GM21529 (cell line): ENCODE measurements around the gene EVC.
"Not testable (repeated sequence)": the region's sequence is repeated elsewhere in the genome, so short reads cannot be mapped to it uniquely, and the experiment has no call there.

Experiments used
- ATAC-seq: cut with Tn5 transposase; IDR thresholded peaks from one replicate; pipeline ENCODE4 v1.9.1; 2021; ENCODE audit not compliant: unreplicated experiment

EVC gene

DNA sequence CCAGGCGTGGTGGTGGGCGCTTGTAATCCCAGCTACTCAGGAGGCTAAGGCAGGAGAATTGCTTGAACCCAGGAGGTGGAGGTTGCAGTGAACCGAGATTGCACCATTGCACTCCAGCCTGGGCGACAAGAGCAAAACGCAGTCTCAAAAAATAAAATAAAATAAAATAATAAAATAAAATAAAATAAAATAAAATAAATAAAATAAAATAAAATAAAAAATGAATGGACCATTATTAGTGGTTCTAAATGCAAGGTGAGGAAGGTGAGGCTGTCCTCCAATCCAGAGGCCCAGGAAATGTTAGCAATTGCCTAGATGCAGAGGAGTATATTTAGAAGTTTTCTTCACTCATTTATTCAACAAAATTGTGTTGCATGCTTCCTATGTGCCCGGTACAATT is 126.5 kb downstream of the EVC start:
- not testable (repeated sequence) for ATAC-seq

DNA sequence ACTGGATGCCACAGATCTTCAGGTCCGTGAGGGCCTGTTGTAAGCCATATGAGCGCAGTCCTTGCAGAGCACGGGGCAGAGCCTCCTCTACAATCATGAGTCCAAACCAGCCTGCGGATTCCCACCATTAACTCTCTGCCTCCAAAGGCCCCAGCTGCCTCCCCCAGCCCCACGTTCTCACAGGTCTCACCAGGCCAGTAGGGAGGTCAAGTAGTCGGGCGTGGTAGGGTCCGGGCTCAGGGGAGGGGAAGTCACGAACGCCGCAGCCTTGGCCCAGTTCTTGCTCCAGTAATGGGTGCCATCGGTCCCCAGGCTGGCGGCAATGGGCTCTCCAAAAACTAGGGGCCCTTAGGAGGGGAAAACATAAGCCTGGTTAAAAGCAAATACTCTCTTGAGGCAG is 128.3 kb downstream of the EVC start:
- ATAC-seq: no peak

DNA sequence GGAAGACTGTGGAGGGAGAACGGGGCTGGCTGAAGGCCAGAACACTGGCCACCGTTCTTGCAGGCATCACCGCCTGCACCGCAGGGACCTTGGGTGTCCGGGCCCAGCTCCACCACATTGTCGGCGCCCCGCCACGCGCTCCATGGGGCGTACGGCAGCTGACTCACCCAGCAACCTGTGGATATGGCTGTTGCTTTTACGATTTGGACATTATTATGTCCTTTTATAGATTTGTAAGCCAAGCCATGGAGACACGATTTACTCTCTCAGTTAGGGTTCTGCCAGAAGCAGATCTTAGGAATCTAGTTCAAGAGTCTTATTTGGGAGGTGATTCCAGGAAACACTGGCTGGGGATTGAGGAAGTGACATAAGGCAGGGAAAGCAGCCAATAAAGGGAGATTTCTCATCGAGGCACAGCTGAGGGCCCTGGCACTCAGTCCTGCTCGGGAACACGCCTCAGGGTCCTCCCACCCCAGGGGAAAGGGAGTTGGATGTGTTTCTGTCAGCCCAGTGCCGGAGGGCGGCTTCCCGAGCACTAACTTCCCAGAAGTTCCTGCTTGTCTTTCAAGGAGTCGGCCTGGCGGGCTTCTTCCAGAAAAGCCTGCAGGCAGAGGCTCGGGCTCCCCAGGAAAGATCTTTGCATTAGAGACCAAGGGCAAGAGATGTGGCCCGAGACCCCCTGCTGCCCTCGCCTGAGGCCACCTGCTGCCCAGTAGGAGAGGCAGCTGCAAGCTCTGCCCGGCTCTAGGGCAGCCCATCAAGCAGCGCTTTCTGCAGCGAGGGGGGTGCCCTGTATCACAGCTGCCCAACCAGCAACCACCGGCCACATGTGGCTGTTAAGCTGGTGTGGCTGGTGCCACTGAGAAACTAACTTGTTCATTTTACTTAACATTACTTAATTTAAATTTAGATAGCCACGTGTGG is 129.0 kb downstream of the EVC start:
- ATAC-seq: no peak

DNA sequence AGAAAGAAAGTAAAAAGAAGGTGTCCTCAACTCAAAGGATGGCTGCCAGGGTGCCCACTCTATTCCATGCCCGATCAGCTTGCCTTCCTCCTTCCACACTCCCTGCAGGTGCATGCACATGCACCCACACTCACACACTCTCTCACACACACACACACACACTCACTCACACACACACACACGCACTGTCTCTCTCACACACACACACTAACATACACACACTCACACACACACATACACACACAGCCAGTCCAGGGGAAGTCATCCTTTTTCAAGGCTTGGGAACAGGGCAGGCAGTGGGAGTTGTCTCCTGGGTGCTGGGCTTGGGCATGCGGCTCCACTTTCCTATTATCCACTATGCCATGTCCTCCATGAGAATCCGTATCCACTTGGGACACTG is 131.5 kb downstream of the EVC start:
- ATAC-seq: no peak

DNA sequence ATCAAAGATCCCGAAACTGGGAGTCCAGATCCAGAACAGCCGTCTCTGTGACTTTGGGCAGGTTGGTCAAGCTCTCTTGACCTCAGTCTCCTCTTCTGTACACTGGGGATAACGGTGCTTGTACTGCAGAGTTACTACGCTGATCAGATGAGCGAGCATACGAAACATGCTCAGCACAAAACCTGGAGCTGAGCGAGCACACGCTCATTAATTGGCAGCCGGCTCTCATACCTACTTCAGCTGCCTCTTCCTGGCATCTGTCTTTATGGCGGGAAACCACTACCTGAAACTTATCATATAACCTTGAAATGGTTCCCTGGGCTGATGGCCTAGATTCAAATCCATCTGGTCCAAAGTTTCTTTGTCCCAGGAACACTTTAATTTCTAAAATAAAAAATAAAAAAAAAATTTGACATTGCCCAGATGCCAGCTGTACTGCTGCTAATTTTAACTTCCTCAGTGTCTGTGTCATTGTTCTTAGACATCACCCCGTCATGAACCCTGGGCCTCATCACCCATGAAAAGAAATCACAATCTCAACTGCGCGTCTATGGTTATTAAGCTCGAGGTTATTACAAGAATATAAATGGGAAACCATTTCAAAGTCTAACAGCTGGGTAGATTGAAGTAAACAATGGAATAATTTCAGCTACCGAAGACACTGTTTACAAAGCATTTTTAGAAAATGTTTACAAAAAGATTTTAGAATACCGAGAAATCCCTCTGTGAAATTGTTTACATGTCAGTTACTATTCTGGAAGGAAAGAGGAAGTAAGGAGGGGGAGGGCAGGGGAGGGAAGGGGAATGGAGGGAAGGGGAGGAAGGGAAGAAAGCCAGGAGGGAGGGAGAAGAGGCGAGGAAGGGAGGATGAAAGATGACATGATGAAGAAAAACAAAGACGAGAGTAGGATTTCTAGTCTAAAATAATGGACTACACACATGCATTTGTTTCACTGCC is 132.9 kb downstream of the EVC start:
- ATAC-seq: no peak

DNA sequence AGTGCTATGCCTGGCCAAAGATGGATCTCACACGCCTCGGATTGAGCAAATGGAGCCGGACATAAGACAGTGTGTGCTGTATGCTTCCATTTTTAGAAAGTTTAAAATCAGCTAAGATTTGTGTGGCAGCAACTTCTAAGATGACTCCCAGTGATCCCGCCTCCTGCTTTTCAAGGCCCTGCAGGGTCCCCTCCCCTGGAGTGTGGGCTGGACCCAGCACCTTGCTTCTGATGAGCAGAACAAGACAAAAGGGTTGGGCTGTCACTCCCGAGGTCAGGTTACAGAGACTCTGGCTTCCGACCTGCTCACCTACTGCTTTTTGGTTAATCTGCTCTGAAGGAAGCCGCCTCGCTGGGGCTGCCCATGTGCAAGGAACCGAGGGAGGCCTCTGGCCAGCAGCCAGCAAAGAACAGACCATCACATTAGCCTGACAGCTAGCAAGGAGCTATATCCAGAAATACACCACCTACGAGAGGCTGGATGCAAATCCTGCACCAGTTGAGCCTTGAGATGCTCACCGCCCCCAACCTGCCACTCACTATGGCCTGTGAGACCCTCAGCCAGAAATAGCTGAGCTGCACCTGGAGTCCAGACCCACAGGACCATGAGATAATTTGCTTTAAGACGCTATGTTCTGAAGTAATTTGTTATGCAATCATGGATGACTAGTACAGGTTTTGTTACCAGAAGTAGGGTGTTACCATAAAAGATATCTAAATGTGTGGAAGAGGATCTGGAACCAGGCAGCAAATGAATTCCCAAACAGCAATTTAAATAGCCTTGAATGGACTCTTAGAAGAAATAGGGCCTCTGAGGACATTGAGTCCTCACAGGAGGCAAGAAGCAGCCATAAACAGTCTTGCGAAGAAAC is 134.3 kb downstream of the EVC start:
- no peak for ATAC-seq

DNA sequence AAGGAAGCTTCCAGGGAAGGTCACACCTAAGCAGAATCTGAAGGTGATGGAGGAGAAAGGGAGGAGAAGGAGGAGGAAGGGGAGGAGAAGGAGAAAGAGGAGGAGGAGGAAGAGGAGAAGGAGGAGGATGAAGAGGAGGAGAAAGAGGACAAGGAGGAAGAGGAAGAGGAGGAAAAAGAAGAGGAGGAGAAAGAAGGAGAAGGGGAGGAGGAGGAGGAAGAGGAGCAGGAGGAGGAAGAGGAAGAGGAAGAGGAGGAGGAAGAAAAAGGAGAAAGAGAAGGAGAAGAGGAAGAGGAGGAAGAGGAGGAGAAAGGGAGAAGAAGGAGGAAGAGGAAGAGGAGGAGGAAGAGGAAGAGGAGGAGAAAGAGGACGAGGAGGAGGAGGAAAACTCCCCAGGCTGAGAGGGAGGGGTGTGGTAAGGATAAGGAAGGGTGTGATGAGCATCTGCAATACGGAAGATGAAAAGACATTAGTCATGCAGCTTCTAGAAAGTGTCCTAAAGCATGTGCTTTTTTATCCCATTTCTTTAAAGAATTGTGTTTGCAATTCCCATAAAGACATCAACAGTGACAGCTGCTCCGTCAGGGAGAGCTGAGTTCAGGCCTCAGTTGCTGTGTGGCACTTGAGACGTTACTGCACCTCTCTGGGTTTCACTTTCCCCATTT is 140.8 kb downstream of the EVC start:
- ATAC-seq: no peak

DNA sequence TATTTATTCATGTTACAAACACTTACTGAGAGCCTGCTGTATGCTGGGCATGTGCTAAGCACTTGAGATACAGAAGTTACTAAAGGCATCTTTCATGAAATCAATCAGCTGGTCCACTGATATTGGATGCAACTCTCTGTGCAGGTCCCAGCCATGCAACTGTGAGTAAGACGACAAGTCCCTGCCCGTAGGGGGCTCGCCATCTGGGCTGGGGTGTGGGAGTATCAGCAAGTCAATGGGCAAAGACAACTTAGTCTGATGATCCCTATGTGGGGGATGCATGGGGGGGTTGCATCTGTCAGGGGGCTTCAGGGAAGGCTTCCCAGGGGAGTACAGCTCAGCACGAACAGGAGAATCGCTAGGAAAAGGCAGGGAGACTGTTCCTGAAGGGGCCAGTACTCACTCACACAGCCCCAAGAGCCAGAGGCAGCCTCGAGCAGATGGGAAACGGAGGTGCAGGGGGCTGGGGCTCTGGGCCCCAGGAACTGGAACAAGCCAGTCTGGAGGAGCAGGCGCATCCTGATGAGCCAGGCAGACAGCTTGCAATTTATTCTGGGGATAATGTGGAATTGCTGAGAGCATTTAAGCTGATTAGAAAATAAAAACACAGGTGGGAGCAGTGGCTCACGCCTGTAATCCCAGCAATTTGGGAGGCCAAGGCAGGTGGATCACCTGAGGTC is 141.7 kb downstream of the EVC start:
- ATAC-seq: no peak

DNA sequence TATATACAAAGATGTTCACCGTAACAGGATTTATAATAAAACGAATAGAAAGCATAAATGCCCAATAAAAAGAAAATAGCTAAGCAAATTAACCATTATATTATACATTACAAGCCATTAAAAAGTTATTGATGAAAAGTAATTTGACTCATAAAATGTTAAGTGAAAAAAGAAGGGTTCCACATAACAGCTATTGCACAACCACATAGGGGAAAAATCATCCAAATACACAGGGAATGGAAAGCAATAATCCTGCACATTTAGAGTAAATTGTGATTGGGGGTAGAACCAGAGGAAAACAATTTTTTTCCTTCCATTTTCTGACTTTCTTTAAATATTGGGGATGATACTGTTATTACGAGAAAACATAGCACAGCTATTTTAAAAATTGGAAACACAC is 143.9 kb downstream of the EVC start:
- ATAC-seq: no peak

DNA sequence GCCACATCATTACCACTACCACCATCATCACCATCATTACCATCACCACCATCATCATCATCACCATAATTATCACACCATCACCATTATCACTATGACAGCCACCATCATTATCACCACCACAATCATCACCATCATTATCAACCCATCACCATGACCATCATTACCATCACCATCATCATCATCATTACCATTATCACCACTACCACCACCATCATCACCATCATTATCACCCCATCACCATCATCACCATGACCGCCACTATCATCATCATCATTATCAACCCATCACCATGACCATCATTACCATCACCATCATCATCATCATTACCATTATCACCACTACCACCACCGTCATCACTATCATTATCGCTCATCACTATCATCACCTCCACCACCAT is 145.4 kb downstream of the EVC start:
- ATAC-seq: not testable (repeated sequence)

DNA sequence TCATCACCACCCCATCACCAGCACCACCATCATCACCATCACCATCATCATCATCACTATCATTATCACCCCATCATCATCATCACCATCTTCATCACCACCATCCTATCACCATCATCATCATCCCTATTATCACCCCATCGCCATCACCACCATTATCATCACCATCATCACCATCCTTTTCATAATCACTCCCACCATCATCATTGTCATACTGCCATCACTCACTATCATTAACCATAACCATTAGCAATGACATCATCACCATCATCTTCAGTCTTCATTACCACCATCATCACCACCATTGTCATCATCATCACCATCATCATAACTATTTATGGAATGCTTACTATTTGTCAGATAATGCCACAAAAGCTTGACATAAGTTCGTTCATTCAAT is 146.2 kb downstream of the EVC start:
- no peak for ATAC-seq

DNA sequence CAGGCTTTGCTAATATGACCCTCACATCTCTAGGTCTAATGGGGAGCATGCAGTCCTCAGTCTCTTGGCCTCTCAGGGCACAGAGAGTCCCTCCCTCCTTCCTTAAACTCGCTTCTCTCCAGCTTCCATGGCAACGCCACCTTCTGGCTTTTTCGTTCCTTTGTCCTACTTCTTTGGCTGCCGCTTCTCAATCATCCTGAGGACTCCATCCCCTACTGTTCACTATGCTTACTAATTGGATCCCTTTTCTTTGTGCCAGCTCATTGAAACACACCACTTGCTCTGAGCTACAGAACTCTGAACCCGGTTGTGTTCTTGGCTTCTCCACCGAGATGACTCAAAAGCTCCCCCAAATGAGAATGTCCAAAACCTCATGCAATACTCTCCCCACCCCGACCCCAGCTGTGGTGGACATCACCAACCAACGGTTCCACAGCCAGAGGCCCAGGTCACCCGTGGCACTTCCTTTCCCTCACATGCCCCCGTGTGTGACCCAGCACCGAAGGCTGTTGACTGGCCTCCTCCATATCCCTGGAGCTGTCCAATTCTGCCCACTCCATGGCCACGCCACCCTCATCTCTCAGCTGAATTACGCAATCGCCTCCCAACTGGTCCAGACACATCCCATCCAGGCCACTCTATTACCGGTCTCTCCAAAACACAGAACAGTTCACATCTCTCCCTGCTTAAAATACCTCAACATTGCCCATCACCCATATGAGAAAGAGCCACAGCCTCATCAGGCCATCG is 147.2 kb downstream of the EVC start:
- no peak for ATAC-seq

DNA sequence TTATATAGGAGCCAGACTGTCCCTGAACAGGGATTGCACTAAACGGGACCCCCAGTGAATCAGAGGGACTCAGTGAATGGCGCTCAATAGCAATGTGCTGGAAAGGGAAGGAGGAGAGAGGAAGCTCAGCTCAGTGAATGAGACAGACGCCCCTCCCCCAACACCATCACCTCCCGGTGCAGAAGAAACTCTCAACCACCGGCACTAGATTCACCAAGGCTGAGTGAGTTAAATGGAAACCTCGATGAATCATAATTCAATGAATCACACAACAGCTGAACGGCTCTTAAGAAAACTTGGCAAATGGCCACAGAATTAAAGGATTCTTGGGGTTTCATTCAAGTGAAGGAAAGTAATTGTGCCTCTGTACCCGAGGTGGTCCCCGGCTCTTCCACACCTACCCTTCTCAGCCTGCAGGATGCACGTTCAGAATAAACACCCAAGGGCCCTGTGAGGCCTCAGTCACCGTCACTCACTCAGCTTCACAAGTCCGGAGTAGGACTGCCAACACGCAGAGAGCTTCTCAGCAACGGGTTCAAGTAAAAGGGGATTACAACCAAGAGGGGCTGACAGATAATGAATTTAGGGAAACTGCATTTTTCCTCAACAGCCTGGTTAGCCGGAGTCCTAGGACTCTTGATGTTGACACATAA is 152.6 kb downstream of the EVC start:
- ATAC-seq: no peak
